Measurements from ENCODE around the gene WFS1.

- no peak for TF ChIP-seq GATA2 (IDR thresholded peaks at IDR 0.05; ENCODE audit: low read depth, low read length)
- TF ChIP-seq GATA3 (IDR thresholded peaks at IDR 0.05; ENCODE audit: low read depth, low read length): no peak
Measured at GRCh38 chr4:6239968-6240367, 29.7 kb upstream of the WFS1 start.
